HEK293 (cell line): ENCODE results near the gene OR8U1.

Source experiments
- CTCF ChIA-PET: fragments of 350-600 bp; formaldehyde crosslinking; extraction: SDS; loops from one replicate; lab custom pipeline; 2021; ENCODE audit warnings: antibody characterized with exemption; lab: Yijun Ruan, JAX
- POLR2A ChIA-PET: fragments of 300-600 bp; formaldehyde crosslinking; extraction: SDS; loops from one replicate; lab custom pipeline; 2020; ENCODE audit warnings: antibody characterized with exemption, inconsistent platforms; lab: Yijun Ruan, JAX
- H3K27ac ChIP-seq: fragments of 200-500 bp; sonication (Bioruptor generic); 2 replicates; pipeline ENCODE4 v1.5.1; 2014; ENCODE audit warnings: low read depth, low read length, control low read depth, inconsistent platforms; ENCODE audit errors: extremely low read depth
- H3K36me3 ChIP-seq, 2 experiments: fragments of 200-500 bp in 1 of 2; sonication (Bioruptor generic) in 1 of 2; 1 replicate in 1 of 2; 2 replicates in 1 of 2; pipeline ENCODE4 v1.5.1; 2014 to 2017; ENCODE audit warnings: inconsistent platforms in 2 of 2, low read length in 2 of 2; ENCODE audit not compliant: control insufficient read depth in 2 of 2, insufficient read depth in 1 of 2
- H3K4me1 ChIP-seq: fragments of 200-500 bp; sonication (Bioruptor generic); 2 replicates; pipeline ENCODE4 v1.5.1; 2014; ENCODE audit warnings: mild to moderate bottlenecking, low read length, inconsistent platforms; ENCODE audit not compliant: control insufficient read depth, insufficient read depth
- H3K4me3 ChIP-seq: 2 replicates; pipeline ENCODE4 v1.5.1; 2011; ENCODE audit warnings: low read depth, mild to moderate bottlenecking, control low read depth, low read length, moderate library complexity
- H3K9me3 ChIP-seq: fragments of 200-500 bp; sonication (Bioruptor generic); 2 replicates; pipeline ENCODE4 v1.5.1; 2014; ENCODE audit warnings: low read depth, low read length, inconsistent platforms; ENCODE audit not compliant: control insufficient read depth, insufficient read depth
- GLIS1 ChIP-seq: fragments of 450-650 bp; formaldehyde crosslinking; IDR thresholded peaks from 2 replicates; pipeline ENCODE4 v1.5.1; 2016; ENCODE audit warnings: missing biosample characterization, missing genetic modification characterization
- GLIS2 ChIP-seq: fragments of 450-650 bp; formaldehyde crosslinking; IDR thresholded peaks from 2 replicates; pipeline ENCODE4 v1.5.1; 2016; ENCODE audit warnings: missing biosample characterization, missing genetic modification characterization
- MEIS1 ChIP-seq: sonication (generic); formaldehyde crosslinking; IDR thresholded peaks from 2 replicates; pipeline ENCODE4 v1.8.1; 2022; ENCODE audit warnings: missing genetic modification reagents, mild to moderate bottlenecking, borderline replicate concordance
- PRDM1 ChIP-seq: fragments of 450-650 bp; formaldehyde crosslinking; IDR thresholded peaks from 2 replicates; pipeline ENCODE4; 2016; ENCODE audit warnings: missing biosample characterization, missing genetic modification characterization
- ZFHX2 ChIP-seq: fragments of 450-650 bp; formaldehyde crosslinking; conservative IDR thresholded peaks from 2 replicates; pipeline ENCODE4 v1.5.1; 2016; ENCODE audit warnings: missing biosample characterization, missing genetic modification characterization
- ZNF133 ChIP-seq: fragments of 450-650 bp; formaldehyde crosslinking; IDR thresholded peaks from 2 replicates; pipeline ENCODE4 v1.5.1; 2016; ENCODE audit warnings: missing biosample characterization, missing genetic modification characterization
- ZNF157 ChIP-seq: fragments of 450-650 bp; formaldehyde crosslinking; IDR thresholded peaks from 2 replicates; pipeline ENCODE4 v1.5.1; 2016; ENCODE audit warnings: missing biosample characterization, missing genetic modification characterization
- ZNF175 ChIP-seq: fragments of 450-650 bp; formaldehyde crosslinking; IDR thresholded peaks from 2 replicates; pipeline ENCODE4 v1.5.1; 2016; ENCODE audit warnings: missing biosample characterization, missing genetic modification characterization
- ZNF280D ChIP-seq: fragments of 450-650 bp; formaldehyde crosslinking; IDR thresholded peaks from 2 replicates; pipeline ENCODE4 v1.5.1; 2016; ENCODE audit warnings: missing biosample characterization, missing genetic modification characterization
- ZNF354C ChIP-seq: fragments of 450-650 bp; formaldehyde crosslinking; IDR thresholded peaks from 2 replicates; pipeline ENCODE4 v1.5.1; 2016; ENCODE audit warnings: missing biosample characterization, missing genetic modification characterization, low read depth, borderline replicate concordance
- ZNF394 ChIP-seq: fragments of 450-650 bp; formaldehyde crosslinking; IDR thresholded peaks from 2 replicates; pipeline ENCODE4 v1.5.1; 2016; ENCODE audit warnings: missing biosample characterization, missing genetic modification characterization, mild to moderate bottlenecking, moderate library complexity, borderline replicate concordance
- ZNF510 ChIP-seq: fragments of 450-650 bp; formaldehyde crosslinking; IDR thresholded peaks from 2 replicates; pipeline ENCODE4 v1.5.1; 2018; ENCODE audit warnings: mild to moderate bottlenecking, missing genetic modification characterization, missing biosample characterization; ENCODE audit not compliant: insufficient replicate concordance
- ZNF639 ChIP-seq: fragments of 450-650 bp; formaldehyde crosslinking; IDR thresholded peaks from 2 replicates; pipeline ENCODE4 v1.5.1; 2016; ENCODE audit warnings: missing biosample characterization, missing genetic modification characterization
- TF ChIP-seq, protein P1 (sequence below): fragments of 450-650 bp; formaldehyde crosslinking; conservative IDR thresholded peaks from 2 replicates; pipeline ENCODE4 v1.5.1; 2016; ENCODE audit warnings: low read depth, missing biosample characterization, missing genetic modification characterization
- TF ChIP-seq, protein P2 (sequence below): fragments of 450-650 bp; formaldehyde crosslinking; IDR thresholded peaks from 2 replicates; pipeline ENCODE4 v1.5.1; 2017; ENCODE audit warnings: missing biosample characterization, missing genetic modification characterization

The OR8U1 gene

DNA sequence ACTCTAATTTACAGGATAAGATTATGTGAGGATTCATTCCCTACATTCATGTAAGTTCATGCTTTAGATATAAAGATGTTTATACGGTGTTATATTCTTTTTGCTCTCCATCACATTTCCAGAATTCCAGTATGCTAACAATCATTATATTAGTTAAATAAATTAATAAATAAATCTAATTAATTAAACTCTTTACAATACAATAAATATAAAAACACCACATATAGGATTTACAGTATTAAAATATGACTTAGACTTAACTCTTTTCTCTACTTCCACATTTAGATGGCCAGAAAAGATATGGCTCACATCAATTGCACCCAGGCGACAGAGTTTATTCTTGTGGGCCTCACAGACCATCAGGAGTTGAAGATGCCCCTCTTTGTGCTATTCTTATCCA lies at the start of gene OR8U1:
TSS of gene OR8U1 (plus strand) at position 301 of the 400 bp plus-strand sequence. CDS start at position 301, 0 bp downstream.
- H3K4me3 ChIP-seq = no peak within 1 kb of the TSS
- ChIA-PET POLR2A (no interaction called here), CTCF (no interaction called here)
- TF ChIP-seq ZNF157 (tag by site-specific recombination) (no peak), ZNF354C (no peak), ZNF175 (tag by site-specific recombination) (no peak), ZNF280D (no peak), ZNF133 (no peak), ZFHX2 (no peak), ZNF639 (tag by site-specific recombination) (no peak), ZNF510 (tag by site-specific recombination) (no peak), ZNF394 (tag by site-specific recombination) (no peak), GLIS2 (tag by site-specific recombination) (no peak), PRDM1 (no peak), GLIS1 (tag by site-specific recombination) (no peak), MEIS1 (CRISPR knock-in tag) (no peak)
- TF ChIP-seq, protein P1, sequence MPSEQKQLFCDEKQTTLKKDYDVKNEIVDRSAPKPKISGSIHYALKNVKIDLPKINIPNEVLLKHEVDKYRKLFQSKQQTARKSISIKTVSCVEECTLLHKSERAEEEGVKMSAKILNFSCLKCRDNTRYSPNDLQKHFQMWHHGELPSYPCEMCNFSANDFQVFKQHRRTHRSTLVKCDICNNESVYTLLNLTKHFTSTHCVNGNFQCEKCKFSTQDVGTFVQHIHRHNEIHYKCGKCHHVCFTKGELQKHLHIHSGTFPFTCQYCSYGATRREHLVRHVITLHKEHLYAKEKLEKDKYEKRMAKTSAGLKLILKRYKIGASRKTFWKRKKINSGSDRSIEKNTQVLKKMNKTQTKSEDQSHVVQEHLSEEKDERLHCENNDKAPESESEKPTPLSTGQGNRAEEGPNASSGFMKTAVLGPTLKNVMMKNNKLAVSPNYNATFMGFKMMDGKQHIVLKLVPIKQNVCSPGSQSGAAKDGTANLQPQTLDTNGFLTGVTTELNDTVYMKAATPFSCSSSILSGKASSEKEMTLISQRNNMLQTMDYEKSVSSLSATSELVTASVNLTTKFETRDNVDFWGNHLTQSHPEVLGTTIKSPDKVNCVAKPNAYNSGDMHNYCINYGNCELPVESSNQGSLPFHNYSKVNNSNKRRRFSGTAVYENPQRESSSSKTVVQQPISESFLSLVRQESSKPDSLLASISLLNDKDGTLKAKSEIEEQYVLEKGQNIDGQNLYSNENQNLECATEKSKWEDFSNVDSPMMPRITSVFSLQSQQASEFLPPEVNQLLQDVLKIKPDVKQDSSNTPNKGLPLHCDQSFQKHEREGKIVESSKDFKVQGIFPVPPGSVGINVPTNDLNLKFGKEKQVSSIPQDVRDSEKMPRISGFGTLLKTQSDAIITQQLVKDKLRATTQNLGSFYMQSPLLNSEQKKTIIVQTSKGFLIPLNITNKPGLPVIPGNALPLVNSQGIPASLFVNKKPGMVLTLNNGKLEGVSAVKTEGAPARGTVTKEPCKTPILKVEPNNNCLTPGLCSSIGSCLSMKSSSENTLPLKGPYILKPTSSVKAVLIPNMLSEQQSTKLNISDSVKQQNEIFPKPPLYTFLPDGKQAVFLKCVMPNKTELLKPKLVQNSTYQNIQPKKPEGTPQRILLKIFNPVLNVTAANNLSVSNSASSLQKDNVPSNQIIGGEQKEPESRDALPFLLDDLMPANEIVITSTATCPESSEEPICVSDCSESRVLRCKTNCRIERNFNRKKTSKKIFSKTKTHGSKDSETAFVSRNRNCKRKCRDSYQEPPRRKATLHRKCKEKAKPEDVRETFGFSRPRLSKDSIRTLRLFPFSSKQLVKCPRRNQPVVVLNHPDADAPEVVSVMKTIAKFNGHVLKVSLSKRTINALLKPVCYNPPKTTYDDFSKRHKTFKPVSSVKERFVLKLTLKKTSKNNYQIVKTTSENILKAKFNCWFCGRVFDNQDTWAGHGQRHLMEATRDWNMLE (tag by site-specific recombination) = no peak
- TF ChIP-seq, protein P2, sequence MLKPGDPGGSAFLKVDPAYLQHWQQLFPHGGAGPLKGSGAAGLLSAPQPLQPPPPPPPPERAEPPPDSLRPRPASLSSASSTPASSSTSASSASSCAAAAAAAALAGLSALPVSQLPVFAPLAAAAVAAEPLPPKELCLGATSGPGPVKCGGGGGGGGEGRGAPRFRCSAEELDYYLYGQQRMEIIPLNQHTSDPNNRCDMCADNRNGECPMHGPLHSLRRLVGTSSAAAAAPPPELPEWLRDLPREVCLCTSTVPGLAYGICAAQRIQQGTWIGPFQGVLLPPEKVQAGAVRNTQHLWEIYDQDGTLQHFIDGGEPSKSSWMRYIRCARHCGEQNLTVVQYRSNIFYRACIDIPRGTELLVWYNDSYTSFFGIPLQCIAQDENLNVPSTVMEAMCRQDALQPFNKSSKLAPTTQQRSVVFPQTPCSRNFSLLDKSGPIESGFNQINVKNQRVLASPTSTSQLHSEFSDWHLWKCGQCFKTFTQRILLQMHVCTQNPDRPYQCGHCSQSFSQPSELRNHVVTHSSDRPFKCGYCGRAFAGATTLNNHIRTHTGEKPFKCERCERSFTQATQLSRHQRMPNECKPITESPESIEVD = no peak
- no peaks in the 10 kb centered on the region for H3K36me3 ChIP-seq
- no peaks in the 10 kb centered on the region for H3K4me1 ChIP-seq
- no peaks in the 10 kb centered on the region for H3K9me3 ChIP-seq
- H3K27ac ChIP-seq = no peak within 1 kb of the TSS
